A172 (cell line): ENCODE results near the gene MT1E. TPM values are rescaled to one million over a fixed set of nuclear protein-coding genes. Genes with fewer than 3 reads are reported as not detected.
"Not testable (repeated sequence)": the region's sequence is repeated elsewhere in the genome, so short reads cannot be mapped to it uniquely, and the experiment has no call there.

Experiments used
- DNase-seq: peaks from one replicate; pipeline ENCODE4 v3.0.0-alpha.2; 2015; ENCODE audit warnings: low spot score
- total RNA-seq: library from RNA; depleted of rRNA; stranded (reverse); fragments of >200 nt; shearing (Covaris generic); gene quantifications from 2 replicates; pipeline ENCODE4 v1.2.3, GENCODE V29; 2014; rRNA removed

The MT1E gene
- total RNA-seq, 1 experiment from 2014 or later = not detected

DNA sequence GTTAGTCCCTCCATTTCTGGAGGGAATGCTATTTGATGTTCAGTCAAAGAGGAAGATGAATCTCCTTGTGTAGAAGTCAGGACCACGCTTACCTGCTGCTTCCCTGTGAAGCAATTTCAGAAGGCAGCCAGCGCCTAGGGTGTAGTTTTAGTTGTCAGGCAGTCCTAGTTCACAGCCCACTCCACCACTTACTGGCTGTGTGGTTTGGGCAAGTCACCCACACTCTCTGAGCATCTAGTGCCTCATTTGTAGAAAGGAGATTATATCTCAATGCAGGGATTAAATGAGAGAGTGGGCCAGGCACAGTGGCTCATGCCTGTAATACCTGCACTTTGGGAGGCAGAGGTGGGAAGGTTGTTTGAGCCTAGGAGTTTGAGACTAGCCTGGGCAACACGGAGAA, 46.6 kb downstream of the MT1E start:
- not testable (repeated sequence) for DNase-seq

DNA sequence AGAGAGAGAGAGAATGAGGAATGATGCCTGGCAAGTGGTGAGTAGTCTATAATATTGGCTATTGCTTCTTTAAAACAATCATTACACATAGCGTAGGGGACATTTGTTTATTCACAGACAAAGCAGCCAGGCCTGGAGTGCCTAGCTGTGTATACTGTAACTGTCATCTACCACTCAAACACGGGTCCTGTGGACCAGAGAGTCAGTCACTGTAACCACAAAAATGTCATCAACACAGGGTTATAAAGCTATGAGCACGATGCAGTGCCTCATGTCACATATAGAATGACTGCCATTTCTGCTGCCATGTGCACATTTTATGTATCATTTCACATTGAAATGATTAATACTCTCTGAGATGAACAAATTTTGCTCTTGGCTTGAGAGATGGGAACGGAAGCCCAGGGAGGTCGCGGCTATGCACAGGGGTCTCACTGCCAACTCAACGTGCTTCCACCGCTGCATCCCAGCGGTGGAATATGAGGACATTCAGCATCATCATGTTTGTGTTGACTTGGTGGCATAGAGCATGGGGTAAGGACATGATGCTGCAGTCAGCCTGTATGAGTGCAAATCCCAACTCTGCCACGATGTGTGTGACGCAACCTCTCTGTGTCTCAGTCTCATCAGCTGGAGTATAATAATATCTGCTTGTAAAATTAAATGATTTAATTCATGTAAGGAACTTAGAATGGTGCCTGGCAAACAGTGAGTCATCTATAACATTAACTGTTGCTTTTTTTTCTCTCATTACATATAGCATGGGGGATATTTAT, 47.4 kb downstream of the MT1E start:
- no peak for DNase-seq

DNA sequence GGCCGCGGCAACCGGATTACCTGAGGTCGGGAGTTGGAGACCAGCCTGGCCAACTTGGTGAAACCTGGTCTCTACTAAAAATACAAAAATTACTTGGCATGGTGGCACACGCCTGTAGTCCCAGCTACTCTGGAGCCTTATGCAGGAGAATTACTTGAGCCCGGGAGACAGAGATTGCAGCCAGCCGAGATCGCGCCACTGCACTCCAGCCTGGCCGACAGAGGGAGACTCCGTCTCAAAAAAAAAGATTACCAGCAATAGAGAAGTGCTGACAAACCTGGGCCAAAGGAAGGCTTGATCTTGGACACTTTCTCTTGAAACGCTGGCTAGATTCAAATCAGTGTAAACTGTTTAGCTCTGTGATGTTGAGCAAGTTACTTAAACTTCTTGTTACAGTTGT, 48.3 kb downstream of the MT1E start:
- DNase-seq = no peak

DNA sequence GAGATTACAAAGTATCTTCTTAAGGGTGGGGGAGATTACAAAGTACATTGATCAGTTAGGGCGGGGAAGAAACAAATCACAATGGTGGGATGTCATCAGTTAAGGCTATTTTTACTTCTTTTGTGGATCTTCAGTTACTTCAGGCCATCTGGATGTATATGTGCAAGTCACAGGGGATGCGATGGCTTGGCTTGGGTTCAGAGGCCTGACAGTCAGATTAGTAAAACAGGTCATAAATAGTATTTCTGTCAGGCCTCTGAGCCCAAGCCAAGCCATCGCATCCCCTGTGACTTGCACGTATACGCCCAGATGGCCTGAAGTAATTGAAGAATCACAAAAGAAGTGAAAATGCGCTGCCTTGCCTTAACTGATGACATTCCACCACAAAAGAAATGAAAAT, 49.0 kb downstream of the MT1E start:
- DNase-seq = not testable (repeated sequence)

DNA sequence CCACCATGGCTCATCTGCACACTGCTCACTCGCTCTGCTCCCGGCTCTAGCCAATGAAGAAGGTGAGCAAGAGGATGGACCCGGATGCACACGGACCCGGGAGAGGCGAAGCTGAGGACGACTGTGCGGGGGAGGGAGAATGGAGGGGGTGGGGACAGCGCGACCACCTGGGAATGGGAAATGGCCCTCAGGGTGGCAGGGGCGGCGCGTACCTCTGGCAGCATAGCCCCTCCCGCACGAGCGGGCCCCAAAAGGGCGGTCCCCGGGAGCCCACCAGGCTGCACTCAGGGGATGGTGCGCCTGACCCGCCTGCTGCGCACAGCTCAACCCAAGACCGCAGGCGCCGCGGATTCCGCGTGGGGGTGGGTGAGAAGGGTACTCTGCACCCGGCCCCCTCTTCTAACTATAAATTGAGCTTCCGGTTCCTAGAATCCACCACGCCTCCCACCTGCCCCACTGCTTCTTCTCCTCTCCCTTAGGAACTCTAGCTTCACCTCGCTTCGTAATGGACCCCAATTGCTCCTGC, 50.2 kb downstream of the MT1E start:
- DNase-seq = no peak

Other genes with a start within 250 kb of the MT1E start
- gene AMFR, start 200.2 kb upstream of the MT1E start, total RNA-seq = 172 and 175 TPM in 2 replicates
- gene NUDT21, start 174.4 kb upstream of the MT1E start, total RNA-seq = 177 and 191 TPM in 2 replicates
- gene OGFOD1, start 174.2 kb upstream of the MT1E start, total RNA-seq = 154 and 217 TPM in 2 replicates
- 57.6 and 64.5 TPM in 2 replicates for gene BBS2, start 105.8 kb upstream of the MT1E start, total RNA-seq
- gene MT4, start 60.7 kb upstream of the MT1E start, total RNA-seq = not detected in 2 replicates
- not detected in 2 replicates for gene MT3, start 36.3 kb upstream of the MT1E start, total RNA-seq
- 137 and 184 TPM in 2 replicates for gene MT2A, start 17.2 kb upstream of the MT1E start, total RNA-seq
- not detected in 2 replicates for gene MT1M, start 6.9 kb downstream of the MT1E start, total RNA-seq
- not detected in 2 replicates for gene MT1A, start 12.9 kb downstream of the MT1E start, total RNA-seq
- not detected in 2 replicates for gene MT1B, start 26.1 kb downstream of the MT1E start, total RNA-seq
- not detected in 2 replicates for gene MT1F, start 32.2 kb downstream of the MT1E start, total RNA-seq
- not detected in 2 replicates for gene MT1G, start 42.3 kb downstream of the MT1E start, total RNA-seq
- gene MT1H, start 44.0 kb downstream of the MT1E start, total RNA-seq = not detected in 2 replicates
- 24.9 and 97.3 TPM in 2 replicates for gene MT1X, start 56.7 kb downstream of the MT1E start, total RNA-seq
- 134 and 139 TPM in 2 replicates for gene NUP93, start 104.3 kb downstream of the MT1E start, total RNA-seq
- gene SLC12A3, start 239.4 kb downstream of the MT1E start, total RNA-seq = not detected in 2 replicates